GM12878 (cell line): ENCODE data around the gene FBXO3. TPM values are rescaled to one million over a fixed set of nuclear protein-coding genes. Genes with fewer than 3 reads are reported as not detected.

Source experiments
- ATAC-seq: fragments of 200-7000 bp; cut with Tn5 transposase; 3 replicates; pipeline ENCODE4 v1.9.1; 2020; ENCODE audit warnings: mild to moderate bottlenecking, moderate library complexity
- BruUV-seq: library from RNA; stranded (reverse); fragments of 400-500 nt; replicated peaks from 2 replicates; lab custom pipeline; 2021; lab: Mats Ljungman, UMichigan
- CTCF ChIA-PET: fragments of 300-600 bp; sonication (Branson Sonifier 250); formaldehyde crosslinking; extraction: SDS; loops from one replicate; lab custom pipeline; 2021; ENCODE audit warnings: inconsistent platforms; lab: Yijun Ruan, JAX
- POLR2A ChIA-PET: fragments of 350-600 bp; formaldehyde crosslinking; extraction: SDS; loops from one replicate; lab custom pipeline; 2021; ENCODE audit warnings: inconsistent platforms; lab: Charles Lee
- RAD21 ChIA-PET: fragments of 300-600 bp; sonication (Branson Sonifier 250); formaldehyde crosslinking; loops from one replicate; lab custom pipeline; 2023; ENCODE audit warnings: antibody characterized with exemption; ENCODE audit not compliant: unreplicated experiment; lab: Charles Lee
- SMC1A ChIA-PET: fragments of 300-600 bp; sonication (Branson Sonifier 250); formaldehyde crosslinking; loops from one replicate; lab custom pipeline; 2023; ENCODE audit not compliant: unreplicated experiment, uncharacterized antibody; lab: Charles Lee
- DNase-seq: peaks from one replicate; pipeline ENCODE4 v3.0.0-alpha.2; 2011; ENCODE audit warnings: low read depth, low spot score
- FAIRE-seq: peaks from 3 replicates; lab custom pipeline; 2011; peaks lifted over from hg19 to GRCh38; lab: Jason Lieb, UNC
- H2AFZ ChIP-seq: 2 replicates; pipeline ENCODE4 v1.6.0; 2011; ENCODE audit warnings: low read depth, low read length, control low read depth; ENCODE audit not compliant: control insufficient read depth
- H3K27ac ChIP-seq: 2 replicates; pipeline ENCODE4 v1.5.1; 2011; ENCODE audit warnings: control low read depth; ENCODE audit not compliant: control insufficient read depth, insufficient read depth
- H3K27me3 ChIP-seq, 2 experiments: replicated peaks in 1 of 2; 2 replicates each; pipeline versions ENCODE4 v1.6.0 to v1.6.1; 2011; ENCODE audit warnings: low read length in 1 of 2; ENCODE audit not compliant: control insufficient read depth in 2 of 2, insufficient read depth in 2 of 2
- H3K36me3 ChIP-seq, 2 experiments: 2 replicates each; pipeline ENCODE4 v1.5.1; 2011; ENCODE audit warnings: low read length in 1 of 2; ENCODE audit not compliant: control insufficient read depth in 2 of 2, insufficient read depth in 2 of 2
- H3K4me1 ChIP-seq: 2 replicates; pipeline ENCODE4 v1.6.1; 2011; ENCODE audit warnings: mild to moderate bottlenecking, low read length, moderate library complexity, mixed read lengths; ENCODE audit not compliant: control insufficient read depth, insufficient read depth
- H3K4me2 ChIP-seq: 2 replicates; pipeline ENCODE4 v1.6.0; 2011; ENCODE audit warnings: control low read depth; ENCODE audit not compliant: control insufficient read depth, insufficient read depth
- H3K4me3 ChIP-seq: fragments of 200-600 bp; sonication (generic); 2 replicates; pipeline ENCODE4 v1.5.1; 2016
- H3K79me2 ChIP-seq: 2 replicates; pipeline ENCODE4 v1.6.0; 2011; ENCODE audit warnings: low read length; ENCODE audit not compliant: control insufficient read depth, insufficient read depth
- H3K9ac ChIP-seq: 2 replicates; pipeline ENCODE4 v1.8.0; 2011; ENCODE audit warnings: low read length, control low read depth, mixed read lengths; ENCODE audit not compliant: control insufficient read depth, insufficient read depth
- H3K9me3 ChIP-seq: replicated peaks from 3 replicates; pipeline ENCODE4 v1.5.1; 2011; ENCODE audit warnings: mild to moderate bottlenecking, low read length; ENCODE audit not compliant: control insufficient read depth, insufficient read depth
- H4K20me1 ChIP-seq: 2 replicates; pipeline ENCODE4 v1.6.0; 2011; ENCODE audit not compliant: control insufficient read depth, insufficient read depth
- CREB1 ChIP-seq: IDR thresholded peaks from 2 replicates; pipeline ENCODE4 v1.6.1; 2012; ENCODE audit warnings: low read depth, mild to moderate bottlenecking, inconsistent platforms
- JUND ChIP-seq: IDR thresholded peaks from 2 replicates; pipeline ENCODE4 v1.6.1; 2012; ENCODE audit warnings: low read depth, mild to moderate bottlenecking, low read length, improper control_type of control experiment, moderate library complexity
- KDM1A ChIP-seq: fragments of 200-600 bp; sonication (generic); IDR thresholded peaks from 2 replicates; pipeline ENCODE4 v1.6.1; 2016; ENCODE audit warnings: borderline replicate concordance
- NFYB ChIP-seq: IDR thresholded peaks from 2 replicates; pipeline ENCODE4 v1.6.1; 2011; ENCODE audit warnings: low read depth, mild to moderate bottlenecking, low read length, improper control_type of control experiment, moderate library complexity; ENCODE audit not compliant: insufficient read depth
- PAX5 ChIP-seq: IDR thresholded peaks from 2 replicates; pipeline ENCODE4 v1.6.1; 2011; ENCODE audit warnings: low read depth, low read length, borderline replicate concordance
- POLR2A ChIP-seq: IDR thresholded peaks from 2 replicates; pipeline ENCODE4 v1.6.1; 2011; ENCODE audit warnings: low read depth, mild to moderate bottlenecking, low read length
- RBBP5 ChIP-seq: fragments of 200-600 bp; sonication (generic); conservative IDR thresholded peaks from 2 replicates; pipeline ENCODE4 v1.6.1; 2016
- WRNIP1 ChIP-seq: IDR thresholded peaks from 2 replicates; pipeline ENCODE4 v1.6.1; 2011; ENCODE audit warnings: low read depth, low read length, improper control_type of control experiment, borderline replicate concordance
- WGBS: methylation state at CpG from one replicate; pipeline ENCODE4 v1.1.6; 2016; ENCODE audit warnings: low lambda C conversion rate; ENCODE audit not compliant: insufficient replicate concordance, insufficient coverage; ENCODE audit errors: missing lambda C conversion rate; 5-methylcytosine and 5-hydroxymethylcytosine counted together
- in situ Hi-C: fragments of 300-500 bp; cut with MboI; formaldehyde crosslinking; loops from 9 replicates; pipeline ENCODE4 v1.14.3; 2018; ENCODE audit warnings: mixed read lengths
- intact Hi-C: fragments of 100-400 bp; cut with micrococcal nuclease; formaldehyde crosslinking; loops from one replicate; pipeline ENCODE4 v1.14.2; 2022; ENCODE audit not compliant: unreplicated experiment
- polyA plus RNA-seq, 11 experiments: library from polyadenylated mRNA; depleted of rRNA in 4 of 11; unstranded in 6 of 11; stranded (reverse) in 5 of 11; fragments of >200 nt; fragmentation: Nextera tagmentation in 4 of 11; fragmentation: Illumina TruSeq in 1 of 11; extraction: Ambion mirVana in 4 of 11; extraction: Trizol in 1 of 11; gene quantifications; 1 replicate in 1 of 11; 2 replicates in 10 of 11; pipeline versions ENCODE4 v1.2.1 to v1.2.3, GENCODE V29; 2011 to 2016; ENCODE audit warnings: inconsistent platforms in 2 of 11, missing spikeins in 2 of 11, low read depth in 1 of 11
- total RNA-seq, 4 experiments: library from RNA; depleted of rRNA in 3 of 4; stranded (reverse); fragments of >200 nt in 3 of 4; fragmentation: Illumina TruSeq in 1 of 4; extraction: Trizol in 1 of 4; gene quantifications; 2 replicates each; pipeline versions ENCODE4 v1.2.1 to v1.2.3, GENCODE V29; 2013 to 2021
- TF ChIP-seq, protein P1 (sequence below): fragments of 450-650 bp; IDR thresholded peaks from 2 replicates; pipeline ENCODE4 v1.6.1; 2017; ENCODE audit warnings: low read depth, mild to moderate bottlenecking, moderate library complexity
- TF ChIP-seq, protein P2 (sequence below): fragments of 450-650 bp; IDR thresholded peaks from 2 replicates; pipeline ENCODE4 v1.6.1; 2017; ENCODE audit warnings: mild to moderate bottlenecking, low read depth, inconsistent platforms; ENCODE audit not compliant: poor library complexity, severe bottlenecking
- TF ChIP-seq, protein P3 (sequence below): IDR thresholded peaks from 2 replicates; pipeline ENCODE4 v1.6.1; 2011; ENCODE audit warnings: borderline replicate concordance, low read depth, mild to moderate bottlenecking, moderate library complexity, low read length; ENCODE audit not compliant: insufficient read depth, poor library complexity, severe bottlenecking

The FBXO3 gene
- total and polyA plus RNA-seq, 10 of the 15 experiments (the other 5 are each of a cell fraction or from before 2014, with no cell fraction given) = 8.9 to 33.4 (median 13.8) TPM

DNA sequence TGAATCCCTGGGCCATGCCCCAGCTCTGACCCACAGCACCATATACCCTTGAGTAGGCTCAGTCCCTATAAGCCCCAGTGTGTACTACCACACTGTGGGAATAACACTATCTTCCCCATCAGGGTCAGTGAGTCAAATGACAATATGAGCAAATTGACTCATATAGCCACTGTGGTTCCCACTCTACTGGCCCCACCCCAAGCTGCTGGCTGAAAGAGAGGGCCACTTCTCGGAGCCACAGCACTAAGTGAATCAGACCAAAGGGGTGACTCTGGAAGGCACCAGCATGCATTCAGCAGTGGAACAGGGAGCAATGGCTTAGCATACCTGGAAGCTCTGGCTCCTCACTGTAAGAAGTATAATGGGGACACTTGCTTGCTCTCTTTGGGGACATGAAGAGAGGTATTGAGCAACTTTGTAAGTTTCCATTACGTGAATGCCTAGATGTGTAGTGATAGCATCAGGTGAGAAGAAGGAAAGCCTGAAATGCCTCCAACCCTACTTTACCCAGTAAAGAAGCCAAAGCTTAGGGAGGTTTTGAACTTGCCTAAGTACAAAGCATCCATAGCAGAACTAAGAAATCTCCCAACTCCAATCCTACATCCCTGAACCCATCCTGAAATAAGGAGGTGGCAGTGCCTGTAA is 51.6 kb downstream of the FBXO3 start (continued):
- no peak for TF ChIP-seq JUND
- no peak for TF ChIP-seq KDM1A
- TF ChIP-seq, protein P1, sequence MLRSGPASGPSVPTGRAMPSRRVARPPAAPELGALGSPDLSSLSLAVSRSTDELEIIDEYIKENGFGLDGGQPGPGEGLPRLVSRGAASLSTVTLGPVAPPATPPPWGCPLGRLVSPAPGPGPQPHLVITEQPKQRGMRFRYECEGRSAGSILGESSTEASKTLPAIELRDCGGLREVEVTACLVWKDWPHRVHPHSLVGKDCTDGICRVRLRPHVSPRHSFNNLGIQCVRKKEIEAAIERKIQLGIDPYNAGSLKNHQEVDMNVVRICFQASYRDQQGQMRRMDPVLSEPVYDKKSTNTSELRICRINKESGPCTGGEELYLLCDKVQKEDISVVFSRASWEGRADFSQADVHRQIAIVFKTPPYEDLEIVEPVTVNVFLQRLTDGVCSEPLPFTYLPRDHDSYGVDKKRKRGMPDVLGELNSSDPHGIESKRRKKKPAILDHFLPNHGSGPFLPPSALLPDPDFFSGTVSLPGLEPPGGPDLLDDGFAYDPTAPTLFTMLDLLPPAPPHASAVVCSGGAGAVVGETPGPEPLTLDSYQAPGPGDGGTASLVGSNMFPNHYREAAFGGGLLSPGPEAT = no peak
- TF ChIP-seq, protein P2, sequence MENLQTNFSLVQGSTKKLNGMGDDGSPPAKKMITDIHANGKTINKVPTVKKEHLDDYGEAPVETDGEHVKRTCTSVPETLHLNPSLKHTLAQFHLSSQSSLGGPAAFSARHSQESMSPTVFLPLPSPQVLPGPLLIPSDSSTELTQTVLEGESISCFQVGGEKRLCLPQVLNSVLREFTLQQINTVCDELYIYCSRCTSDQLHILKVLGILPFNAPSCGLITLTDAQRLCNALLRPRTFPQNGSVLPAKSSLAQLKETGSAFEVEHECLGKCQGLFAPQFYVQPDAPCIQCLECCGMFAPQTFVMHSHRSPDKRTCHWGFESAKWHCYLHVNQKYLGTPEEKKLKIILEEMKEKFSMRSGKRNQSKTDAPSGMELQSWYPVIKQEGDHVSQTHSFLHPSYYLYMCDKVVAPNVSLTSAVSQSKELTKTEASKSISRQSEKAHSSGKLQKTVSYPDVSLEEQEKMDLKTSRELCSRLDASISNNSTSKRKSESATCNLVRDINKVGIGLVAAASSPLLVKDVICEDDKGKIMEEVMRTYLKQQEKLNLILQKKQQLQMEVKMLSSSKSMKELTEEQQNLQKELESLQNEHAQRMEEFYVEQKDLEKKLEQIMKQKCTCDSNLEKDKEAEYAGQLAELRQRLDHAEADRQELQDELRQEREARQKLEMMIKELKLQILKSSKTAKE = no peak

DNA sequence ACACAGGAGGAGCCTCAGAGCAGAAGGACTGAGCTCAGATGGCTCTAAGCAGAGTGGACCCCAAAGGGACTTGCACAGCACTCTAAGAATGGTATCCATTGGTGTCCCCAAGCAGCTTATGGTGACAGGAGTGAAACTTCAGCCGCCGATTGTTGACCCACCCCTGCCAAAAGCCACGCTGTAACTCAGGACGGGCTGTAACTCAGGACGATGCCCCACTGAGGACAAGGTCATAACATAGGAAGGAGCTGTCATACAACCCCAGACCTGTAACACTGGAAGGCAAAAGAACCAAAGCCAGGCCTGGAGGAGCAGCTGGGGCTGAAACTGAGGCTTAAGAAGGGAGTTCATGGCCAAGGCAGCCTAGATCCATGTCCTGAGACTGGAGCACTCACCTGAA is 52.3 kb downstream of the FBXO3 start:
- Histone ChIP-seq H3K27ac (0 out of 2 replicates have a peak overlapping the region, but pooled peaks have one; percentile 36), H4K20me1 (no peaks in the 10 kb centered on the region), H3K9me3 (no peaks in the 10 kb centered on the region), H3K4me1 (peaks cover 24% of the 10 kb centered on the region), H3K4me2 (no peak overlapping the region), H3K27me3 (no peaks in the 10 kb centered on the region), H3K9ac (no peak overlapping the region), H3K36me3 (peaks cover 14 to 18% of the 10 kb centered on the region in 2 experiments; a peak in 3 of 4 replicates), H3K79me2 (peaks cover 33% of the 10 kb centered on the region), H3K4me3 (no peak overlapping the region), H2AFZ (no peak overlapping the region)
- in situ Hi-C loops (no loop called here), intact Hi-C loops (no loop called here)
- RAD21 ChIA-PET = interaction anchor here (0.7 to 1.4 kb wide), 4 partner anchors 10 to 20 kb away, joined by 3 to 8 read pairs (median 4); partner anchors contain the start of gene CD59
- ATAC-seq = no peak
- SMC1A ChIA-PET = interaction anchor here (1.3 to 1.8 kb wide), 3 partner anchors 11 to 21 kb away, joined by 3 to 7 read pairs (median 3); no protein-coding TSS in a partner anchor
- no peak for TF ChIP-seq PAX5
- TF ChIP-seq NFYB = no peak
- TF ChIP-seq WRNIP1 = no peak
- TF ChIP-seq, protein P3, sequence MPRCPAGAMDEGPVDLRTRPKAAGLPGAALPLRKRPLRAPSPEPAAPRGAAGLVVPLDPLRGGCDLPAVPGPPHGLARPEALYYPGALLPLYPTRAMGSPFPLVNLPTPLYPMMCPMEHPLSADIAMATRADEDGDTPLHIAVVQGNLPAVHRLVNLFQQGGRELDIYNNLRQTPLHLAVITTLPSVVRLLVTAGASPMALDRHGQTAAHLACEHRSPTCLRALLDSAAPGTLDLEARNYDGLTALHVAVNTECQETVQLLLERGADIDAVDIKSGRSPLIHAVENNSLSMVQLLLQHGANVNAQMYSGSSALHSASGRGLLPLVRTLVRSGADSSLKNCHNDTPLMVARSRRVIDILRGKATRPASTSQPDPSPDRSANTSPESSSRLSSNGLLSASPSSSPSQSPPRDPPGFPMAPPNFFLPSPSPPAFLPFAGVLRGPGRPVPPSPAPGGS = no peak
- no peak for TF ChIP-seq RBBP5
- no peak for TF ChIP-seq POLR2A
- TF ChIP-seq CREB1 = no peak
- CTCF ChIA-PET = interaction anchor here (0.7 to 2.3 kb wide), 3 partner anchors 12 to 20 kb away, joined by 3 to 10 read pairs (median 6); no protein-coding TSS in a partner anchor
- no TSS peak for BruUV-seq
- 97% methylated on average over 5 of the region's 5 CpGs for WGBS
- POLR2A ChIA-PET = interaction anchor here (0.5 to 1.5 kb wide), 2 partner anchors 11 to 12 kb away, joined by 3 to 7 read pairs; no protein-coding TSS in a partner anchor
- DNase-seq = no peak
- FAIRE-seq = no peak
